ENCODE measurements around the gene NOP16.

NOP16 gene

GRCh38 chr5:176366232-176366894 lies 22.0 kb downstream of the NOP16 start:
- Histone ChIP-seq H3K4me3 (ENCODE audit: low read length) (no peak overlapping the region), H3F3A (ENCODE audit: insufficient read depth, low read length) (no peaks in the 10 kb centered on the region; the same call in 1 of the 2 replicates), H3K79me2 (ENCODE audit: low read length) (peaks cover 2% of the 10 kb centered on the region), H3K4me2 (ENCODE audit: low read depth, low read length) (no peak overlapping the region), H3K36me3 (replicated peaks; ENCODE audit: insufficient read depth, low read length) (no peaks in the 10 kb centered on the region), H3K27me3 (replicated peaks; ENCODE audit: insufficient read depth, low read length) (peaks cover 32% of the 10 kb centered on the region), H3K9ac (ENCODE audit: low read length) (no peak overlapping the region), H2AFZ (ENCODE audit: low read length) (no peak overlapping the region), H3K27ac (ENCODE audit: low read length) (no peak overlapping the region), H4K20me1 (ENCODE audit: insufficient read depth, low read length) (no peaks in the 10 kb centered on the region), H3K9me2 (replicated peaks; ENCODE audit: insufficient read depth, low read length) (no peaks in the 10 kb centered on the region), H3K4me1 (ENCODE audit: low read length) (0 out of 2 replicates have a peak, but pooled peaks cover 5% of the 10 kb centered on the region), H3K9me3 (replicated peaks; ENCODE audit: insufficient read depth, low read length) (no peaks in the 10 kb centered on the region)
- TF ChIP-seq CTCF (IDR thresholded peaks at IDR 0.05; ENCODE audit: low read length) (no peak), EZH2phosphoT487 (IDR thresholded peaks at IDR 0.05; ENCODE audit: low read length) (no peak), EZH2 (optimal IDR thresholded peaks at IDR 0.05; ENCODE audit: low read depth, low read length) (no peak)
- no peak for DNase-seq

GRCh38 chr5:176365351-176366231 lies 22.8 kb downstream of the NOP16 start, which contains the start of gene ARL10:
Gene ARL10, plus strand, starts transcription at chr5:176365487. Its CDS starts 77 bp downstream, at chr5:176365564.
- H3K9ac ChIP-seq (ENCODE audit: low read length): no peak within 1 kb of the TSS
- H2AFZ ChIP-seq (ENCODE audit: low read length): no peak within 1 kb of the TSS
- no peak within 1 kb of the TSS for H3K27ac ChIP-seq (ENCODE audit: low read length)
- H3K27me3 ChIP-seq (replicated peaks; ENCODE audit: insufficient read depth, low read length): peaks cover 32% of the 10 kb centered on the region
- H3K4me2 ChIP-seq (ENCODE audit: low read depth, low read length): peak within 1 kb of the TSS; percentile 59
- TF ChIP-seq CTCF (IDR thresholded peaks at IDR 0.05; ENCODE audit: low read length): no peak
- TF ChIP-seq EZH2 (optimal IDR thresholded peaks at IDR 0.05; ENCODE audit: low read depth, low read length): no peak
- no peak for TF ChIP-seq EZH2phosphoT487 (IDR thresholded peaks at IDR 0.05; ENCODE audit: low read length)
- no peaks in the 10 kb centered on the region for H3K36me3 ChIP-seq (replicated peaks; ENCODE audit: insufficient read depth, low read length)
- H3K79me2 ChIP-seq (ENCODE audit: low read length): peaks cover 9% of the 10 kb centered on the region
- H4K20me1 ChIP-seq (ENCODE audit: insufficient read depth, low read length): no peaks in the 10 kb centered on the region
- H3K9me3 ChIP-seq (replicated peaks; ENCODE audit: insufficient read depth, low read length): no peaks in the 10 kb centered on the region
- H3F3A ChIP-seq (ENCODE audit: insufficient read depth, low read length): no peaks in the 10 kb centered on the region; the same call in 1 of the 2 replicates
- no peak for DNase-seq
- 0 out of 2 replicates have a peak, but pooled peaks cover 5% of the 10 kb centered on the region for H3K4me1 ChIP-seq (ENCODE audit: low read length)
- no peak within 1 kb of the TSS; the same call in 1 of the 2 replicates for H3K4me3 ChIP-seq (ENCODE audit: low read length)
- H3K9me2 ChIP-seq (replicated peaks; ENCODE audit: insufficient read depth, low read length): no peaks in the 10 kb centered on the region

GRCh38 chr5:176364765-176365350 lies 23.5 kb downstream of the NOP16 start:
- H3K4me2 ChIP-seq (ENCODE audit: low read depth, low read length): no peak overlapping the region

More at GRCh38 chr5:176364765-176365350, 23.5 kb downstream of the NOP16 start:
- TF ChIP-seq EZH2 (optimal IDR thresholded peaks at IDR 0.05; ENCODE audit: low read depth, low read length) (no peak), EZH2phosphoT487 (IDR thresholded peaks at IDR 0.05; ENCODE audit: low read length) (no peak)
- H3K79me2 ChIP-seq (ENCODE audit: low read length): peaks cover 13% of the 10 kb centered on the region
- H3K4me3 ChIP-seq (ENCODE audit: low read length): no peak overlapping the region
- no peak overlapping the region for H3K9ac ChIP-seq (ENCODE audit: low read length)
- H3K27me3 ChIP-seq (replicated peaks; ENCODE audit: insufficient read depth, low read length): peaks cover 32% of the 10 kb centered on the region
- H3K9me2 ChIP-seq (replicated peaks; ENCODE audit: insufficient read depth, low read length): no peaks in the 10 kb centered on the region
- H2AFZ ChIP-seq (ENCODE audit: low read length): no peak overlapping the region
- H3F3A ChIP-seq (ENCODE audit: insufficient read depth, low read length): no peaks in the 10 kb centered on the region; the same call in 1 of the 2 replicates
- no peaks in the 10 kb centered on the region for H4K20me1 ChIP-seq (ENCODE audit: insufficient read depth, low read length)
- H3K4me1 ChIP-seq (ENCODE audit: low read length): 0 out of 2 replicates have a peak, but pooled peaks cover 5% of the 10 kb centered on the region
- no peaks in the 10 kb centered on the region for H3K36me3 ChIP-seq (replicated peaks; ENCODE audit: insufficient read depth, low read length)
- no peak for DNase-seq
- no peak overlapping the region for H3K27ac ChIP-seq (ENCODE audit: low read length)
- no peaks in the 10 kb centered on the region for H3K9me3 ChIP-seq (replicated peaks; ENCODE audit: insufficient read depth, low read length)

Measured in MM.1S (cell line).